Neural progenitor cell (in vitro differentiated cells): ENCODE data around the gene ADK.

Source experiments
- CTCF ChIP-seq: fragments of 200-600 bp; sonication (generic); IDR thresholded peaks from 2 replicates; pipeline ENCODE4 v1.5.1; 2017; ENCODE audit warnings: antibody characterized with exemption, mild to moderate bottlenecking
- EZH2 ChIP-seq: fragments of 200-600 bp; sonication (generic); IDR thresholded peaks from 2 replicates; pipeline ENCODE4 v1.6.1; 2017; ENCODE audit warnings: antibody characterized with exemption, mild to moderate bottlenecking, moderate library complexity

GRCh38 chr10:74121368-74121767, 29.7 kb upstream of the ADK start:
- TF ChIP-seq EZH2 (no peak), CTCF (no peak)
